ENCODE measurements around the gene BTK. TPM values are rescaled to one million over a fixed set of nuclear protein-coding genes. Genes with fewer than 3 reads are reported as not detected.

Gene BTK
- total and polyA plus RNA-seq, 9 of the 15 experiments (the other 6 are each of a cell fraction or from before 2014, with no cell fraction given): 14.9 to 93.4 (median 65.2) TPM

GRCh38 chrX:101407748-101408531, 21.9 kb upstream of the BTK start, which contains the start of the genes GLA and HNRNPH2 (continued):
- TF ChIP-seq SIX5 (IDR thresholded peaks at IDR 0.05; ENCODE audit: borderline replicate concordance in 1 of 2, insufficient read depth in 1 of 2, low read depth in 1 of 2, low read length in 2 of 2): no peak
- TF ChIP-seq NR2C1 (IDR thresholded peaks at IDR 0.05): peak; percentile 75
- TF ChIP-seq NR2C1 (tag; IDR thresholded peaks at IDR 0.05): peak; percentile 33; the same call in 1 of the 2 replicates
- TF ChIP-seq, protein P1, sequence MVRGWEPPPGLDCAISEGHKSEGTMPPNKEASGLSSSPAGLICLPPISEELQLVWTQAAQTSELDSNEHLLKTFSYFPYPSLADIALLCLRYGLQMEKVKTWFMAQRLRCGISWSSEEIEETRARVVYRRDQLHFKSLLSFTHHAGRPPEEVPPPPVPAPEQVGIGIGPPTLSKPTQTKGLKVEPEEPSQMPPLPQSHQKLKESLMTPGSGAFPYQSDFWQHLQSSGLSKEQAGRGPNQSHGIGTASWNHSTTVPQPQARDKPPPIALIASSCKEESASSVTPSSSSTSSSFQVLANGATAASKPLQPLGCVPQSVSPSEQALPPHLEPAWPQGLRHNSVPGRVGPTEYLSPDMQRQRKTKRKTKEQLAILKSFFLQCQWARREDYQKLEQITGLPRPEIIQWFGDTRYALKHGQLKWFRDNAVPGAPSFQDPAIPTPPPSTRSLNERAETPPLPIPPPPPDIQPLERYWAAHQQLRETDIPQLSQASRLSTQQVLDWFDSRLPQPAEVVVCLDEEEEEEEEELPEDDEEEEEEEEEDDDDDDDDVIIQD (CRISPR knock-in tag; IDR thresholded peaks at IDR 0.05): no peak
- TF ChIP-seq YY1 (IDR thresholded peaks at IDR 0.05; ENCODE audit: borderline replicate concordance in 1 of 3, control insufficient read depth in 1 of 3, extremely low read depth in 1 of 3, insufficient read depth in 3 of 3, insufficient read length in 1 of 3, insufficient replicate concordance in 2 of 3, low read depth in 1 of 3, low read length in 2 of 3): peak in 2 of 3 experiments; percentile 77 to 87
- TF ChIP-seq ZNF561 (CRISPR knock-in tag; conservative IDR thresholded peaks at IDR 0.05): no peak
- no peak for TF ChIP-seq TAF15 (IDR thresholded peaks at IDR 0.05; ENCODE audit: low read depth, low read length)
- TF ChIP-seq CREM (IDR thresholded peaks at IDR 0.05; ENCODE audit: low read depth): peak; percentile 96
- no peak for TF ChIP-seq ILF3 (IDR thresholded peaks at IDR 0.05; ENCODE audit: borderline replicate concordance)
- no peak for TF ChIP-seq HEY1 (CRISPR knock-in tag; IDR thresholded peaks at IDR 0.05; ENCODE audit: borderline replicate concordance)
- TF ChIP-seq ZNF146 (CRISPR knock-in tag; IDR thresholded peaks at IDR 0.05; ENCODE audit: unreplicated experiment): no peak
- TF ChIP-seq LARP7 (IDR thresholded peaks at IDR 0.05): no peak
- TF ChIP-seq PKNOX1 (IDR thresholded peaks at IDR 0.05): peak; percentile 92
- TF ChIP-seq ARID3A (IDR thresholded peaks at IDR 0.05; ENCODE audit: borderline replicate concordance, low read depth, low read length): peak; percentile 94
- no peak for TF ChIP-seq SMARCC2 (IDR thresholded peaks at IDR 0.05; ENCODE audit: low read depth)
- peak; percentile 77 for TF ChIP-seq RBFOX2 (IDR thresholded peaks at IDR 0.05; ENCODE audit: low read depth, low read length)
- TF ChIP-seq ADNP (tag; IDR thresholded peaks at IDR 0.05): no peak
- TF ChIP-seq MAFF (IDR thresholded peaks at IDR 0.05; ENCODE audit: low read length): peak; percentile 73
- no peak for TF ChIP-seq ZBTB11 (CRISPR knock-in tag; IDR thresholded peaks at IDR 0.05)
